ENCODE data around the gene SOX6.

The SOX6 gene

DNA sequence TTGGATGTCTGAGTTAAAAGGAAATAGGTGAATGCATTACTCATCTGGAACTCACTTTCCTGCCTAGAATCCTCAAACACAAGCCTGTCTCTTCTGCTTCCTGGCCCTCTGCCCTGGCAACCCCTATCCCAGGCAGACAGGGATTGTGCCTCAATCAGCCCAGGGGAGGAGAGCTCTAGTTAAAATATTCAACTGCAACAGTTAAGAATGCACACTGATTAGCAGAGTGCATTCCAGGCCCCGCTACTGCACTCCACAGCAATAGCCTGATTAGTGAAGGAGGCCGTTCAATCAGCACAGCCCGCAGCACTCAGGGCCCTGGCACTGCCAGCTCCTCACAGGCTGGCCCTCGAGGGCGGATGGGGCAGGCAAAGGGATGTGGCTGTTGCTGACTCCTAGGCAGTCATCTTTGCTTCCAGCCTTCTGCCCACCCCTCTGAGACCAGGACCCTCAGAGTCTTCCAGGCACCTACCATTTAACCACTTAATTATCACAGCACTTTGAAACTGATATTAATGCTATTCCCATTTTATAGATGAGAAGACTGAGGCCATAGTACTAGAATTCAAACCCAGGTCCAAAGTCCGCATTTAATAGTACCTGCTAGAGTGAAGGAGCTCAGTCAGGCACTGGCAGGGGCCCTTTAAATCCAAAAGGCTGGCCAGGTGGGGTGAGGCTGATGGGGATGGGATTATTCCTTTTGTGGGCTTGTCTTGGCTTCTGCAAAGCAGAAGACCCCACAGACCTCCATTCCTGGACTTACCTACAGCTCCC lies 435.3 kb downstream of the SOX6 start:
- no peak for DNase-seq

DNA sequence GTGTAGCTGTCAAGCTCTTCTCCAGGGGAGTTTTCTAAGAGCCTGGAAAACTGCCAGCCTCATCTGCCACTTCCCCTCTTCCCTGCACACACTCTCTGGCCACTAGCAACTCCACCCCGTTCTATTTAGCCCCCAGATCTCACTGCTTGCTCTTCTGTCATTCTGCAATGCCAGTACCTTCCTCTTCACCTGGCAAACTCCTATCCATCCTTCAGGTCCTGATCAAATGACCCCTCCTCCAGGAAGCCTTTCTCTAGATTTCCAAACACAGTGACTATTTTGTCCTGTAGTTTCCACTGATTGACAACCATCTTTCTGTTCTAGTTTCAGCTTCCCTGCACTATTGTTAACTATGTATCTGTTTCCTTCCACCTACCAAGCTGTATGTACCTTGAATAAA lies 437.7 kb downstream of the SOX6 start:
- no peak for DNase-seq

DNA sequence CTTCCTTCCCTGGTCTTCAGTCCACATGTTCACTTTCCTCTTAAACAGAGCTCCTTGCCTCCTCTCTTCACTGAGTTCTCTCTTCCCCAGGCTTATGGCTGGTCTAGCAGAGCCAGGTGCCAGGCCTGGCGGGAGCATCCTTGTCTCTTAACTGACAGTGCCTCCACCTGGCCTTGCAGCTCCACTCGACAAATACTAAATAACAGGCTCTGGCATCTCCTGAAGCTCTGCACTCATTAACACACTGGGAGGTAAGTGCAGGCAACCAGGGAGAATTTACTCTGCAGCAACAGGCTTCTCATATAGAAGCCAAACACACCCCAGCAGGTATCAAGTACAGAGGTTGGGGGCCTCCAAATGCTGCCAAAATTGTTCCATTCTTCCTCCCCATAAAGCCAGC lies 438.1 kb downstream of the SOX6 start:
- DNase-seq: no peak
